SK-N-SH treated with all-trans-retinoic acid at 6 μM for 48 hours (cell line): Measurements from ENCODE around the gene ANKRD44.

Experiments used
- ARNTL ChIP-seq: fragments of 450-650 bp; formaldehyde crosslinking; IDR thresholded peaks from 2 replicates; pipeline ENCODE4 v1.5.0; 2020; ENCODE audit warnings: low read depth, mild to moderate bottlenecking, moderate library complexity, borderline replicate concordance
- CREB5 ChIP-seq: fragments of 250-450 bp; sonication (Bioruptor Pico); IDR thresholded peaks from 2 replicates; pipeline ENCODE4 v1.5.1; 2020; ENCODE audit warnings: low read depth, mild to moderate bottlenecking, moderate library complexity
- ISL1 ChIP-seq: fragments of 250-450 bp; sonication (Bioruptor Pico); IDR thresholded peaks from 2 replicates; pipeline ENCODE4 v2.1.2; 2022; ENCODE audit warnings: mild to moderate bottlenecking, moderate library complexity
- OSR1 ChIP-seq: fragments of 250-450 bp; sonication (Bioruptor Pico); IDR thresholded peaks from 2 replicates; pipeline ENCODE4 v1.8.0; 2022; ENCODE audit warnings: moderate library complexity, mild to moderate bottlenecking, inconsistent platforms
- PATZ1 ChIP-seq: fragments of 250-450 bp; sonication (Bioruptor Pico); IDR thresholded peaks from 2 replicates; pipeline ENCODE4 v1.8.0; 2020; ENCODE audit warnings: mild to moderate bottlenecking, moderate library complexity, borderline replicate concordance
- POU6F1 ChIP-seq: fragments of 250-450 bp; sonication (Bioruptor Pico); IDR thresholded peaks from 2 replicates; pipeline ENCODE4 v1.8.0; 2021; ENCODE audit warnings: low read depth, mild to moderate bottlenecking, moderate library complexity, borderline replicate concordance
- RARB ChIP-seq: fragments of 250-450 bp; sonication (Bioruptor Pico); IDR thresholded peaks from 2 replicates; pipeline ENCODE4 v1.8.0; 2021; ENCODE audit warnings: mild to moderate bottlenecking, moderate library complexity
- SNAI2 ChIP-seq: fragments of 250-450 bp; sonication (Bioruptor Pico); IDR thresholded peaks from 2 replicates; pipeline ENCODE4 v1.5.0; 2020; ENCODE audit warnings: mild to moderate bottlenecking, moderate library complexity
- TSHZ2 ChIP-seq: fragments of 250-450 bp; sonication (Bioruptor Pico); IDR thresholded peaks from 2 replicates; pipeline ENCODE4 v1.5.0; 2020; ENCODE audit warnings: mild to moderate bottlenecking, moderate library complexity
- ZFP30 ChIP-seq: fragments of 450-650 bp; formaldehyde crosslinking; IDR thresholded peaks from 2 replicates; pipeline ENCODE4 v1.5.0; 2022; ENCODE audit warnings: mild to moderate bottlenecking, moderate library complexity
- ZNF8 ChIP-seq: fragments of 450-650 bp; formaldehyde crosslinking; IDR thresholded peaks from 2 replicates; pipeline ENCODE4 v1.5.0; 2020; ENCODE audit warnings: mild to moderate bottlenecking, moderate library complexity

GRCh38 chr2:197286805-197287595 lies 23.6 kb downstream of the ANKRD44 start:
- TF ChIP-seq RARB (CRISPR knock-in tag): no peak
- no peak for TF ChIP-seq ZFP30
- TF ChIP-seq CREB5 (CRISPR knock-in tag): no peak
- TF ChIP-seq TSHZ2 (CRISPR knock-in tag): no peak
- no peak for TF ChIP-seq POU6F1
- no peak for TF ChIP-seq PATZ1
- no peak for TF ChIP-seq ZNF8 (CRISPR knock-in tag)
- TF ChIP-seq ARNTL (CRISPR knock-in tag): no peak
- no peak for TF ChIP-seq OSR1 (CRISPR knock-in tag)
- no peak for TF ChIP-seq ISL1 (CRISPR knock-in tag)
- TF ChIP-seq SNAI2 (CRISPR knock-in tag): no peak
